CD4-positive, alpha-beta memory T cell (primary cell): ENCODE measurements around the gene KIFC3. TPM values are rescaled to one million over a fixed set of nuclear protein-coding genes. Genes with fewer than 3 reads are reported as not detected.

Experiments used
- CTCF ChIA-PET: fragments of 350-600 bp; sonication (Branson Sonifier 250); formaldehyde crosslinking; loops from one replicate; lab custom pipeline; 2021; ENCODE audit warnings: inconsistent platforms; ENCODE audit not compliant: partially characterized antibody; lab: Charles Lee
- POLR2A ChIA-PET: fragments of 350-600 bp; sonication (Branson Sonifier 250); formaldehyde crosslinking; loops from one replicate; lab custom pipeline; 2021; ENCODE audit not compliant: partially characterized antibody; lab: Charles Lee
- DNase-seq, 5 donors: peaks; one replicate each; pipeline versions ENCODE4 v3.0.0 to v3.0.0-alpha.2; 2020 to 2022; ENCODE audit warnings: mixed read lengths in 1 of 5
- H3K27ac ChIP-seq: one replicate; pipeline ENCODE4 v1.7.0; 2013; ENCODE audit warnings: low read depth, low read length
- H3K27me3 ChIP-seq: 2 replicates; pipeline ENCODE4 v1.7.0; 2013; ENCODE audit warnings: mild to moderate bottlenecking, low read length, moderate library complexity; ENCODE audit not compliant: insufficient read depth
- H3K36me3 ChIP-seq: 2 replicates; pipeline ENCODE4 v1.7.0; 2013; ENCODE audit warnings: mild to moderate bottlenecking, low read length, moderate library complexity; ENCODE audit not compliant: insufficient read depth
- H3K4me1 ChIP-seq: 2 replicates; pipeline ENCODE4 v1.7.0; 2013; ENCODE audit warnings: mild to moderate bottlenecking, low read length, moderate library complexity; ENCODE audit not compliant: insufficient read depth
- H3K4me3 ChIP-seq, 2 donors: one replicate each; pipeline ENCODE4 v1.7.0; 2013; ENCODE audit warnings: low read length in 2 of 2, mild to moderate bottlenecking in 1 of 2
- H3K9me3 ChIP-seq, 2 donors: one replicate each; pipeline ENCODE4 v1.7.0; 2013; ENCODE audit warnings: low read length in 2 of 2, control low read depth in 1 of 2; ENCODE audit not compliant: control insufficient read depth in 1 of 2
- H3K27ac Mint-ChIP-seq, 7 donors: one replicate each; pipeline ENCODE4 v1.8.0; 2020 to 2021; ENCODE audit warnings: mixed read lengths in 7 of 7, mild to moderate bottlenecking in 6 of 7, inconsistent platforms in 3 of 7, moderate library complexity in 3 of 7
- H3K27me3 Mint-ChIP-seq, 2 donors: one replicate each; pipeline ENCODE4 v1.8.0; 2020 to 2021; ENCODE audit warnings: mixed read lengths in 2 of 2
- H3K36me3 Mint-ChIP-seq, 2 donors: one replicate each; pipeline ENCODE4 v1.8.0; 2020 to 2021; ENCODE audit warnings: mixed read lengths in 2 of 2, inconsistent platforms in 1 of 2, mild to moderate bottlenecking in 1 of 2
- H3K4me1 Mint-ChIP-seq, 4 donors: one replicate each; pipeline ENCODE4 v1.8.0; 2020 to 2021; ENCODE audit warnings: mixed read lengths in 4 of 4, mild to moderate bottlenecking in 1 of 4
- H3K4me3 Mint-ChIP-seq, 8 donors: one replicate each; pipeline ENCODE4 v1.8.0; 2020 to 2021; ENCODE audit warnings: mixed read lengths in 8 of 8, mild to moderate bottlenecking in 7 of 8, moderate library complexity in 6 of 8, inconsistent platforms in 3 of 8
- H3K9me3 Mint-ChIP-seq, 8 donors: one replicate each; pipeline ENCODE4 v1.8.0; 2020 to 2021; ENCODE audit warnings: mixed read lengths in 8 of 8, mild to moderate bottlenecking in 5 of 8, inconsistent platforms in 3 of 8, moderate library complexity in 1 of 8
- intact Hi-C: fragments of 100-400 bp; cut with micrococcal nuclease; formaldehyde crosslinking; loops from one replicate; pipeline ENCODE4 v1.15.1; 2023
- polyA plus RNA-seq, 2 donors: library from polyadenylated mRNA; unstranded; fragments of 300-500 nt; fragmentation: Illumina TruSeq; gene quantifications; one replicate each; pipeline ENCODE4 v1.2.3, GENCODE V29; 2021
- total RNA-seq, 2 experiments: library from RNA; stranded (reverse); gene quantifications; one replicate each; pipeline ENCODE4 v1.2.3, GENCODE V29; 2021

Gene KIFC3
- total and polyA plus RNA-seq, 4 experiments from 2014 or later, result 1.6 to 1.9 TPM; not detected in 2

DNA sequence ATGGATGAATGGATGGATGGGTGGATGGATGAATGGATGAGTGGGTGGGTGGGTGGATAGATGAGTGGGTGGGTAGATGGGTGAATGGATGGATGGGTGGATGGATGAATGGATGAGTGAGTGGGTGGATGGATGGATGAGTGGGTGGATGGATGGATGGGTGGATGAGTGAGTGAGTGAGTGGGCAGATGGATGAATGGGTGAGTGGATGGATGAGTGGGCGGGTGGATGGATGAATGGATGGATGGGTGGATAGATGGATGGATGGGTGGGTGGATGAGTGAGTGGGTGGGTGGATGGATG lies 73.2 kb downstream of the KIFC3 start:
- Mint-ChIP-seq H3K9me3 (peaks cover 0 to 10% (median 5%) of the 10 kb centered on the region in 8 donors), H3K36me3 (peaks cover 2 to 6% of the 10 kb centered on the region in 2 donors), H3K4me3 (no peak overlapping the region), H3K4me1 (peaks cover 0 to 7% (median 0%) of the 10 kb centered on the region in 4 donors), H3K27me3 (no peaks in the 10 kb centered on the region), H3K27ac (no peak overlapping the region)
- no peak for DNase-seq
- Histone ChIP-seq H3K4me1 (no peaks in the 10 kb centered on the region), H3K4me3 (no peak overlapping the region), H3K9me3 (no peaks in the 10 kb centered on the region), H3K27ac (no peak overlapping the region), H3K36me3 (no peaks in the 10 kb centered on the region), H3K27me3 (no peaks in the 10 kb centered on the region)
- ChIA-PET POLR2A (no interaction called here), CTCF (no interaction called here)
- intact Hi-C loops, result no loop called here

- Histone ChIP-seq H3K27ac (no peak overlapping the region), H3K4me1 (no peaks in the 10 kb centered on the region), H3K36me3 (no peaks in the 10 kb centered on the region), H3K27me3 (no peaks in the 10 kb centered on the region), H3K4me3 (no peak overlapping the region), H3K9me3 (no peaks in the 10 kb centered on the region)
- no peak overlapping the region for H3K27ac Mint-ChIP-seq
- DNase-seq, result no peak
- H3K36me3 Mint-ChIP-seq, result peaks cover 2 to 6% of the 10 kb centered on the region in 2 donors
- ChIA-PET CTCF (no interaction called here), POLR2A (no interaction called here)
- peaks cover 0 to 10% (median 5%) of the 10 kb centered on the region in 8 donors for H3K9me3 Mint-ChIP-seq
- H3K27me3 Mint-ChIP-seq, result peaks cover 0 to 1% of the 10 kb centered on the region in 2 donors
- H3K4me3 Mint-ChIP-seq, result no peak overlapping the region
- peaks cover 0 to 7% (median 0%) of the 10 kb centered on the region in 4 donors for H3K4me1 Mint-ChIP-seq
- intact Hi-C loops, result no loop called here
Observed at GRCh38 chr16:57728336-57729181, 73.7 kb downstream of the KIFC3 start.

DNA sequence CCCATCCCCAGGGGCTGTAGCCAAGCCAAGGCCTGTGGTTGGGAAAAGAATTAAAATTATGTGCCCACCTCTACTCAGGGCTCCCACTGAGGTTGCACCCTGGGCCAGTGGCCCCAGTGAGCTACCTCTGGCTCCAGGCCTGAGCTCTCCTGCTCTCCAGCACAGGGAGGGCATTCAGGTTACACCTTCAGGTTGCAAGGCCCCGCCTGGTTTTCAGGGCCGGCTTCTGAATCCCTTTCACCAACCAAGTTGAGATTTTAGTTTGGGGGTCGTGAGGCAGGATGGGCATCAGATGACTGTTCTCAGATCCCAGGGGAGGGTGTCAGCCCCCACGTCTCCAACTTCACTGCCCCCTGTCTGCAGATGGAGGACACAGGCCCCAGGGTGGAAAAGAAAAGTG lies 74.7 kb downstream of the KIFC3 start:
- Histone ChIP-seq H3K4me1 (no peaks in the 10 kb centered on the region), H3K27me3 (no peaks in the 10 kb centered on the region), H3K4me3 (no peak overlapping the region), H3K27ac (no peak overlapping the region), H3K36me3 (no peaks in the 10 kb centered on the region), H3K9me3 (no peaks in the 10 kb centered on the region)
- Mint-ChIP-seq H3K27ac (no peak overlapping the region), H3K27me3 (peaks cover 0 to 3% of the 10 kb centered on the region in 2 donors), H3K36me3 (no peaks in the 10 kb centered on the region), H3K4me3 (no peak overlapping the region), H3K9me3 (peaks cover 0 to 5% (median under 1%) of the 10 kb centered on the region in 8 donors), H3K4me1 (peaks cover 0 to under 1% (median 0%) of the 10 kb centered on the region in 4 donors)
- CTCF ChIA-PET, result no interaction called here
- DNase-seq, result no peak
- POLR2A ChIA-PET, result no interaction called here
- intact Hi-C loops, result no loop called here

GRCh38 chr16:57726433-57726947 lies 75.8 kb downstream of the KIFC3 start:
- no peaks in the 10 kb centered on the region for H3K36me3 Mint-ChIP-seq

DNA sequence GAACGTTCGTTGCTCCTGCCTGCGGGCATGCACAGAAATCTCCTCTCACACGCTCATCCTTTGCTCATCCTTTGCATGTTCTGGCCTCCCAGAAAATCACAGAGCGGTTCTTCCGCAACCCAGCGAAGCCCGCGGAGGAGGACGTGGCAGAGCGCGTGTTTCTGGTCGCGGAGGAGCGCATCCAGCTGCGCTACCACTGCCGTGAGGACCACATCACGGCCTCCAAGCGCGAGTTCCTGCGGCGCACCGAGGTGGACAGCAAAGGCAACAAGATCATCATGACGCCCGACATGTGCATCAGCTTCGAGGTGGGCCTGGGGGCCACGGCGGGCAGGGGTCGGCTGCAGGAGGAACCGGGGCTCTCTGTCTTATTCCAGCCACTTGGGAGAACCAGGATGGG lies 76.3 kb downstream of the KIFC3 start:
- Histone ChIP-seq H3K9me3 (no peaks in the 10 kb centered on the region), H3K4me1 (no peaks in the 10 kb centered on the region), H3K36me3 (no peaks in the 10 kb centered on the region), H3K27me3 (no peaks in the 10 kb centered on the region), H3K4me3 (no peak overlapping the region), H3K27ac (no peak overlapping the region)
- H3K4me3 Mint-ChIP-seq, result no peak overlapping the region
- peaks cover 0 to 3% of the 10 kb centered on the region in 2 donors for H3K27me3 Mint-ChIP-seq
- H3K27ac Mint-ChIP-seq, result no peak overlapping the region
- H3K4me1 Mint-ChIP-seq, result no peaks in the 10 kb centered on the region
- H3K36me3 Mint-ChIP-seq, result no peaks in the 10 kb centered on the region
- H3K9me3 Mint-ChIP-seq, result peaks cover 0 to 2% (median 0%) of the 10 kb centered on the region in 8 donors
- CTCF ChIA-PET, result interaction anchor here (1.0 kb wide), 1 partner anchor 150 kb away, joined by 3 read pairs; no protein-coding TSS in a partner anchor
- intact Hi-C loops, result no loop called here
- no peak for DNase-seq
- POLR2A ChIA-PET, result no interaction called here

More at GRCh38 chr16:57726433-57726947, 75.8 kb downstream of the KIFC3 start:
- no peak for DNase-seq
- intact Hi-C loops, result no loop called here
- Histone ChIP-seq H3K4me3 (no peak overlapping the region), H3K4me1 (no peaks in the 10 kb centered on the region), H3K27ac (no peak overlapping the region), H3K36me3 (no peaks in the 10 kb centered on the region), H3K27me3 (no peaks in the 10 kb centered on the region), H3K9me3 (no peaks in the 10 kb centered on the region)
- H3K27ac Mint-ChIP-seq, result peak overlapping the region in 1 of 7 donors; percentile 30
- ChIA-PET CTCF (interaction anchor here (1.0 kb wide), 1 partner anchor 150 kb away, joined by 3 read pairs; no protein-coding TSS in a partner anchor), POLR2A (no interaction called here)
- peaks cover 0 to 2% (median 0%) of the 10 kb centered on the region in 8 donors for H3K9me3 Mint-ChIP-seq
- no peaks in the 10 kb centered on the region for H3K4me1 Mint-ChIP-seq
- no peak overlapping the region for H3K4me3 Mint-ChIP-seq
- peaks cover 0 to 3% of the 10 kb centered on the region in 2 donors for H3K27me3 Mint-ChIP-seq

DNA sequence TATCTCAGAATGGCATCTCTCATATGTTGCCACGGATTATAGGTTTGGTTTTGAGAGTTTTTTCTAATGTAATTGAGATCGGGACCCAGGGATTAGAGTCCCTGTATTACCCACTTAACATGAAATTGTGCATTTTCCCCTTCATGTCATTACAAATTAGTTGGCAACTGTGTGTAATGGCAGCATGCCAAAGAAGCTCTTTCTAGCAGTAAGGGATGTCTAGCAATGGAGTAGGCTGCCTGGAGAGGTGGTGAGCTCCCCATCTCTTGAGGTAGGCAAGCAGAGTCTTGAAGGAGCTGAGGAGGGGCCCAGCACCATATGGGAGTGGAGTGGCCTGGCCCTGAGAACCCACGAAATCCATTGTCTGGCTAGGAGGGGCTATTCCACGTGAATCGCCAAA lies 76.7 kb downstream of the KIFC3 start:
- no peaks in the 10 kb centered on the region for H3K9me3 ChIP-seq
- no peaks in the 10 kb centered on the region for H3K36me3 Mint-ChIP-seq
- H3K36me3 ChIP-seq, result no peaks in the 10 kb centered on the region
- peaks cover 0 to 2% (median 0%) of the 10 kb centered on the region in 8 donors for H3K9me3 Mint-ChIP-seq
- H3K4me1 Mint-ChIP-seq, result no peaks in the 10 kb centered on the region
- ChIA-PET CTCF (no interaction called here), POLR2A (no interaction called here)
- H3K27ac Mint-ChIP-seq, result no peak overlapping the region
- no peak overlapping the region for H3K4me3 Mint-ChIP-seq
- H3K4me1 ChIP-seq, result no peaks in the 10 kb centered on the region
- intact Hi-C loops, result no loop called here
- H3K27ac ChIP-seq, result no peak overlapping the region
- H3K27me3 Mint-ChIP-seq, result peaks cover 0 to 3% of the 10 kb centered on the region in 2 donors
- H3K27me3 ChIP-seq, result no peaks in the 10 kb centered on the region
- DNase-seq, result no peak
- no peak overlapping the region for H3K4me3 ChIP-seq

- Mint-ChIP-seq H3K4me1 (no peaks in the 10 kb centered on the region), H3K27ac (no peak overlapping the region), H3K27me3 (peaks cover 0 to 3% of the 10 kb centered on the region in 2 donors), H3K36me3 (no peaks in the 10 kb centered on the region), H3K9me3 (peaks cover 0 to 2% (median 0%) of the 10 kb centered on the region in 8 donors), H3K4me3 (no peak overlapping the region)
- Histone ChIP-seq H3K27me3 (no peaks in the 10 kb centered on the region), H3K27ac (no peak overlapping the region), H3K9me3 (no peaks in the 10 kb centered on the region), H3K36me3 (no peaks in the 10 kb centered on the region), H3K4me1 (no peaks in the 10 kb centered on the region), H3K4me3 (no peak overlapping the region)
- intact Hi-C loops, result no loop called here
- DNase-seq, result no peak
- POLR2A ChIA-PET, result interaction anchor here (1.2 kb wide), 1 partner anchor 10 kb away, joined by 5 read pairs; the partner anchor contains the start of gene KATNB1
- CTCF ChIA-PET, result no interaction called here
Observed at GRCh38 chr16:57725151-57725550, 77.1 kb downstream of the KIFC3 start.
